Measurements from ENCODE around the gene ETFA.

DNA sequence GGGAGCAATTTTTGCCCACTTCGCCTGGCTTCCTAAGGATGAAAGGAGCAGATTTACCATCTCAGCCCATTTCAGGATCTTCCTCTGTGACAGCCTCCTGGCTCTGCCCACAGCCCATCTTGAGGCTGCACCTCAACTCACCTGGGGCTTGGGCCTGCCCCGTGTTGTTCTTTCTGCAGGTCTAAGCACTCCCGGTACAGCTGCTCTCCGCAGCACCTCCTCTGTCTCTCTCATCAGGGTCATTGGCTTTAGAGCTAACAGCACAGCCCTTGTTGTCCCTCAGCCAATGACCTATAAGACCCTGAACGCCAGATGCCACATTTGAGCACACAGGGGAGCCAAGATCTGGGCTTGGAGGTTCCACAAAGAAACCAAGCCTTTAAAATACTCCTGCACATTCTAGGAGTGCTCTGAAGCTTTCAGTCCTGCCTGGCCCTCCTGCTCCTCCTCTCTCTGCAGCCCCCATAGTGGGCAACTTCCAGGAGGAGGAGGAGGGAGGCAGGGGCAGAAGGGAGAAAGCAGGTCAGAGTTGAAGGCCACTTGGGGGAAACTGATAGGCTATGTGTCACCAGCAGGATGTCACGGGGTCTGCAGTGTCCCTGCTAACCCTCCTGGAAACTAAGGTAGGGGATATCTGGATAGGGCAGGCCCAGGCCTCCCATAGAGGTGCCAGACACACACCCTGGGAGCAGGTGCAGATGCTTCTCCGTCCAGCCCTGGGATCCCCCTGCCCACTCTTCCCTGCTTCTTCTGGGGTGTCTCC lies 115.6 kb downstream of the ETFA start:
- TF ChIP-seq, protein P1, sequence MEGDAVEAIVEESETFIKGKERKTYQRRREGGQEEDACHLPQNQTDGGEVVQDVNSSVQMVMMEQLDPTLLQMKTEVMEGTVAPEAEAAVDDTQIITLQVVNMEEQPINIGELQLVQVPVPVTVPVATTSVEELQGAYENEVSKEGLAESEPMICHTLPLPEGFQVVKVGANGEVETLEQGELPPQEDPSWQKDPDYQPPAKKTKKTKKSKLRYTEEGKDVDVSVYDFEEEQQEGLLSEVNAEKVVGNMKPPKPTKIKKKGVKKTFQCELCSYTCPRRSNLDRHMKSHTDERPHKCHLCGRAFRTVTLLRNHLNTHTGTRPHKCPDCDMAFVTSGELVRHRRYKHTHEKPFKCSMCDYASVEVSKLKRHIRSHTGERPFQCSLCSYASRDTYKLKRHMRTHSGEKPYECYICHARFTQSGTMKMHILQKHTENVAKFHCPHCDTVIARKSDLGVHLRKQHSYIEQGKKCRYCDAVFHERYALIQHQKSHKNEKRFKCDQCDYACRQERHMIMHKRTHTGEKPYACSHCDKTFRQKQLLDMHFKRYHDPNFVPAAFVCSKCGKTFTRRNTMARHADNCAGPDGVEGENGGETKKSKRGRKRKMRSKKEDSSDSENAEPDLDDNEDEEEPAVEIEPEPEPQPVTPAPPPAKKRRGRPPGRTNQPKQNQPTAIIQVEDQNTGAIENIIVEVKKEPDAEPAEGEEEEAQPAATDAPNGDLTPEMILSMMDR (IDR thresholded peaks at IDR 0.05): no peak
- no peak for TF ChIP-seq POLR2A (IDR thresholded peaks at IDR 0.05)

All from thyroid gland (tissue), 4 donors.